NCI-H187 treated with DMSO at 0.1 percent for 48 hours (cell line): Measurements from ENCODE around the gene IQCB1.
"Not testable (repeated sequence)": the region's sequence is repeated elsewhere in the genome, so short reads cannot be mapped to it uniquely, and the experiment has no call there.

Experiments used
- DNase-seq: peaks from one replicate; lab custom pipeline; 2025; lab: John Stamatoyannopoulos, UW

Gene IQCB1, protein sequence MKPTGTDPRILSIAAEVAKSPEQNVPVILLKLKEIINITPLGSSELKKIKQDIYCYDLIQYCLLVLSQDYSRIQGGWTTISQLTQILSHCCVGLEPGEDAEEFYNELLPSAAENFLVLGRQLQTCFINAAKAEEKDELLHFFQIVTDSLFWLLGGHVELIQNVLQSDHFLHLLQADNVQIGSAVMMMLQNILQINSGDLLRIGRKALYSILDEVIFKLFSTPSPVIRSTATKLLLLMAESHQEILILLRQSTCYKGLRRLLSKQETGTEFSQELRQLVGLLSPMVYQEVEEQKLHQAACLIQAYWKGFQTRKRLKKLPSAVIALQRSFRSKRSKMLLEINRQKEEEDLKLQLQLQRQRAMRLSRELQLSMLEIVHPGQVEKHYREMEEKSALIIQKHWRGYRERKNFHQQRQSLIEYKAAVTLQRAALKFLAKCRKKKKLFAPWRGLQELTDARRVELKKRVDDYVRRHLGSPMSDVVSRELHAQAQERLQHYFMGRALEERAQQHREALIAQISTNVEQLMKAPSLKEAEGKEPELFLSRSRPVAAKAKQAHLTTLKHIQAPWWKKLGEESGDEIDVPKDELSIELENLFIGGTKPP

DNA sequence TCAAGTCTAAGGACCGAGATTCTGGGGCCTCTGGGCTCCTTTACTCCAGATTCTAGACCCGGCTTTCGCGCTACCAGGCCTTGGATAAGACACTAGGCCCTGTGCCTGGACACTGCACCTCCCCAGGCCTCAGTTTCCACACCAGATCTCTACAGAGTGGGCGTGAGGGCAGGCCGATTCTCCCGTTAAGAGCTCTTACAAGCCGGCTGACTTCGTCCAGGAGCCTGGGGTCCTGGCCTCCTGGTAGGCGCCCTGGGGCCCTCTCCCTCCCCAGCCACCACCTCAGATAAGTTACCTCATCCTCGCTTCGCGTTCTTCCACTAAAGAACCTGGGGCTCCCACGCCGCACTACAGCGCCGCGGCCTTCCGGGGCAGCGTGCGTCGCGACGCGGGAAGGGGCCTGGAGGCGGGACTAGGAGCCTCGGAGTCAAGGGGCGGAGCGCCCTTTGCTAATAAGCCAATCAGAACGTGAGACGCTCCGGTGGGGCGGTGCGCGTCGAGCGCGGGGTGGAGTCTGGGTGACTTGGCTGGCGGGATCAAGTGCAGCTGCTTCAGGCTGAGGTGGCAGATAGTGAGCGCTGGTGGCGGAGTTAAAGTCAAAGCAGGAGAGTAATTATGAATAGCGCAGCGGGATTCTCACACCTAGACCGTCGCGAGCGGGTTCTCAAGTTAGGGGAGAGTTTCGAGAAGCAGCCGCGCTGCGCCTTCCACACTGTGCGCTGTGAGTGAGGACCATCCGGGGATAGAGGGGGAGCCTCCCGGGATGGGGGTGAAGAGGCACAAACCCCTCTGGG is at the start of gene IQCB1, which contains the start of gene EAF2:
TSS of gene IQCB1 (minus strand) at position 390 of the 794 bp plus-strand sequence. CDS start 6,100 bp downstream, outside the sequence.
TSS of gene EAF2 (plus strand) at position 539 of the 794 bp plus-strand sequence. CDS start at position 616, 77 bp downstream.
- DNase-seq = peak; percentile 68

DNA sequence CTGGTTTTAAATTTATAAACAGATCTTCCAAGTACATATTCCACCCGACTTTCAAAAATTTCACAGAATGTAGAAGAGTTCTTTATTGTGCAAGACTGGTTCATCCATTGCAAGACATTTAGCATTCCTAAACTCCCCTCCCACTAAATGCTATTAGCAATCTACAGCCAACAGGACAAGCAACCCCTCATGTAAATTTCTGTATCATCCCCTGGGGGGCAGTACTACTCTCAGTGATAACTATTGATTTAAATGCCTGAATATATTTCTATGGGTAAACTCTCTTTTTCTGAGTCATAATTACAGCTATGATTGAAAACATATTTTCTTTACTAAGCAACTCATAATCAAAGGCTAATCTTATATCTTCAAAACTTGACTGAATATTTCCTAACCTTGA is 48.6 kb upstream of the IQCB1 start:
- no peak for DNase-seq

DNA sequence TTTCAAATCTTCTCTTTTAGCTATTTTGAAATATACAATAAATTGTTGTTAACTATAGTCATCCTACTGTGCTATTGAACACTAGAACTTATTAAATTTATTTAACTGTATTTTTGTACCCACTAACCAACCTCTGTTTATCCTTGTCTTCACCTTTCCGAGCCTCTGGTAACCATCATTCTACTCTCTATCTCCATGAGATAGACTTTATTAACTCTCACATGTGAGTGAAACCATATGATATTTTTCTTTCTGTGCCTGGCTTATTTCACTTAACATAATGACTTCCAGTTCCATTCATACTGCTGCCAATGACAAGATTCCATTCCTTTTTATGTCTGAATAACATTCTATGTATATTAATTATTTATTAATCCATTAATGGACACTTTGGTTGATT is 43.6 kb upstream of the IQCB1 start:
- no peak for DNase-seq

DNA sequence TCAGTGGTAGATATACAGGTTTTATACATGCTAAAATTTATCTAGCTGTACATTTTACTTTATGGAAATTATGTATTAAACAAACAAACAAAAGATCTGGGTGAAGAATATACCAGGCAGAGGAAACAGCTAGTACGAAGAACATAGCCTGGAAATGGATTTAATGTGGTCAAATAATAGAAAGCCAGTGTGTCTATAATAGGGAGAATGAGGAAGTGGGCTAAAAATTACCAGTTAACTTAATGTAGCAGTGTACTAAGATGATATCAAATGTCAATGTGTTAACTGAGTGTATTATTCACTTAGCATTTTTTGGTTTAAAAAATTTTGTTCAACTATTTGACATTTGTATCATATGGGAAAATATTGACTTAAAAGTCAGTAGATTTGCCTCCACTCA is 36.6 kb upstream of the IQCB1 start:
- no peak for DNase-seq

DNA sequence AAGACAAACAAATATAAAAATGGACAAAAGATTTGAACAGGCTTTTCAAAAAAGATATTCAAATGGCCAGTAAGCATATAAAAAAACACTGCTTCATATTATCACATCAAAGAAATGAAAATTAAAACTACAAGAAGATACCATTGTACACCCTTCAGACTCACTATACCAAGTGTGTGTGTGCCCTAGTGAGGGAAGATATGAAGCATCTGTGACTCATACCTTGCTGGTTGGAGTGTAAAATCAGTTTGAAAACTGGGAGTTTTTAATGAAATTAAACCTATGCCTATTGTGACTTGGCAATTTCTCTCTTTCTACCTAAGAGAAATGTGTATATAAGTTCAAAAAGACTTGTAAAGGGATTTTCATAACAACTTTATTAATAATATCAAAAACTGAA is 35.9 kb upstream of the IQCB1 start:
- no peak for DNase-seq

DNA sequence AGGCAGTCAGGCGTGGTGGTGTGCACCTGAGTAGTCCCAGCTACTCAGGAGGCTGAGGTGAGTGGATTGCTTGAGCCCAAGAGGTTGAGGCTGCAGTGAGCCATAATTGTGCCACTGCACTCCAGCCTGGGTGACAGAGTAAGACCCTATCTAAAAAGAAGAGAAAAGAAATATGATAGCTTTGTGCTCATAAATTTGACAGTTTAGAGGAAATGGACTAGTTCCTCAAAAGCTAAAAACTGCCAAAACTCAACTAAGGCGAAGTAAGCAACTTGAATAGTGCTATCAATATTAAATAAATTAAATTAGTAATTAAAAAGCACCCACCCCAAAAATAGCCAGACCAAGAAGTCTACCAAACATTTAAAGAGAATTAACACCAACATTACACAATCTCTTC is 34.9 kb upstream of the IQCB1 start:
- DNase-seq = no peak

DNA sequence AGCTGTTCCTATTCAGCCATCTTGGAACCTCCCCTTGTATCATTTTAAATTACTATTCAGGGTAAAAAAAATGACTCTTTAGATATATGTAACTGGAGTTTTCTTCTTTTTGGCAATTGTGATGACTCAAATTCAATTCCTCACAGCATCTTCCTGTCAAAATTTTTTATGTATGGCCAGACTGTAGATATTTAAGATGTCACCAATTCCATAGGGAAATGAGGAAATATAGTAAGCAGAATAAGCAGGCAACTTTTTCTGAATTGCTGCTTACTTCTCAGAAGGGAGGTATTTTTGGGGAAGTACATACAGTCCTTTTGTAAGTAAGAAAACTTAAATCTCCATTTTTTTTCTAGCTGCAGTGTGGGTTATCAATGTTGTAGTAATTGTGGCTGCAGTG is 28.9 kb upstream of the IQCB1 start:
- no peak for DNase-seq

DNA sequence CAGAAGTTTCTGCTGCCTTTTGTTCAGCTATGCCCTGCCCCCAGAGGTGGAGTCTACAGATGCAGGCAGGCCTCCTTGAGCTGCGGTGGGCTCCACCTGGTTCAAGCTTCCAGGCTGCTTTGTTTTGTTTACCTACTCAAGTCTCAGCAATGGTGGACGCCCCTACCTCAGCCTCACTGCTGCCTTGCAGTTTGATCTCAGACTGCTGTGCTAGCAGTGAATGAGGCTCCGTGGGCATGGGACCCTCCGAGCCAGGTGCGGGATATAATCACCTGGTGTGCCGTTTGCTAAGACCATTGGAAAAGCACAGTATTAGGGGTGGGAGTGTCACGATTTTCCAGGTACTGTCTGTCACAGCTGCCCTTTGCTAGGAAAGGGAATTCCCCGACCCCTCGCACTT is 28.4 kb upstream of the IQCB1 start:
- DNase-seq = not testable (repeated sequence)

DNA sequence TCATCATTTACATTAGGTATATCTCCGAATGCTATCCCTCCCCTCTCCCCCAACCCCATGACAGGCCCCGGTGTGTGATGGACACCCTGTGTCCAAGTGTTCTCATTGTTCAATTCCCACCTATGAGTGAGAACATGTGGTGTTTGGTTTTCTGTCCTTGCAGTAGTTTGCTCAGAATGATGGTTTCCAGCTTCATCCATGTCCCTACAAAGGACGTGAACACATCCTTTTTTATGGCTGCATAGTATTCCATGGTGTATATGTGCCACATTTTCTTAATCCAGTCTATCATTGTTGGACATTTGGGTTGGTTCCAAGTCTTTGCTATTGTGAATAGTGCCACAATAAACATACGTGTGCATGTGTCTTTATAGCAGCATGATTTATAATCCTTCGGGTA is 22.9 kb upstream of the IQCB1 start:
- not testable (repeated sequence) for DNase-seq

DNA sequence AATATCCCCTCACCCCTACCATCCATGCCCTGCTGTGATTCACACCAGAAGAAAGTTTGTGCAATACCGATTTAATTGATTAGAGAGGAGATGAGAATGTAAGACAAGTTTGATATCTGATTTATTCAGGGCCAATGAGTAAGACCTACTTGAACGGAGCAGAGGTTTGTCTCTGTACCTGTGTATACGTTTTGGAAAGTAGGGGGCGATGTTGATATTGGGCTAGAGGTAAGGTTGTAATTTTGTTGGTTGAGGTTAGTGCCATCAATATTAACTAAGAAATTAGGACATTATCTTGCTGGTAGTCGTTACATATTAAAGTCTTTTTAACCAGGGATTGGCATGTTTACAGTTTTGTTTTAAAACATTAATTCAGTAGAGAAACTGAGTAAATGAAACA is 20.7 kb upstream of the IQCB1 start:
- no peak for DNase-seq

DNA sequence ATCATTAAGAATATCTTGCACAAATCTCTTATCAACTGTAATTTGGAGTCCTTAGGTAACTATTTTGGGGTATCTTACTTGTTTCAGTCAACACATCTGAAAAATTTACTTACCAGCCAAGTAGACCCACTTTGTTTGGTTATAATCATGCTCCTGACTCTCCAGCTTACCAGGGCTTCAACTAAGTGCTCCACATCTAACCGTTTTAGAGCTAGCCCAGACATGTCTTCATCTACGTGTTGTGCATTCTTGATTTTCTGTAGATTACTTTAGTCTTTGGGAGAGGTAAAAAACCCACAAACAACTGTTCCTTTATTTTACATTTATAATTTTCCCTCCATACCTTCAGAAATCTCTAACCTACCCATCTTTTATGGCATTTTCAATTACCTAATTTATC is 17.4 kb upstream of the IQCB1 start:
- DNase-seq = no peak

DNA sequence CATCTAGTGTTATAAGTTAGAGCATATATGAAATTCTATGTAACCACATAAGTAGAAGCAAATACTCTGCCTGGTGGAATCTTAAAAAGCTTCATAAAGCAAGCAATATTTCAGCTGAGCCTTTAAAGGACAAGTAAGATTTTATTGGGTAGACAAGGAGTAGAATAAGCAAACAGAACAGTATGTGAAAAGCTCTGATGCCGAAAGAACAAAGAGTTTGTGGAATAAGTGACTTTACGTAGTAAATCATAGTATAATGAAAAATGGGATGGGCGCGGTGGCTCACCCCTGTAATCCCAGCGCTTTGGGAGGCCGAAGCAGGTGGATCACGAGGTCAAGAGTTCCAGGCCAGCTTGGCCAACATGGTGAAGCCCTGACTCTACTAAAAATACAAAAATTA is 10.0 kb upstream of the IQCB1 start:
- DNase-seq = no peak

DNA sequence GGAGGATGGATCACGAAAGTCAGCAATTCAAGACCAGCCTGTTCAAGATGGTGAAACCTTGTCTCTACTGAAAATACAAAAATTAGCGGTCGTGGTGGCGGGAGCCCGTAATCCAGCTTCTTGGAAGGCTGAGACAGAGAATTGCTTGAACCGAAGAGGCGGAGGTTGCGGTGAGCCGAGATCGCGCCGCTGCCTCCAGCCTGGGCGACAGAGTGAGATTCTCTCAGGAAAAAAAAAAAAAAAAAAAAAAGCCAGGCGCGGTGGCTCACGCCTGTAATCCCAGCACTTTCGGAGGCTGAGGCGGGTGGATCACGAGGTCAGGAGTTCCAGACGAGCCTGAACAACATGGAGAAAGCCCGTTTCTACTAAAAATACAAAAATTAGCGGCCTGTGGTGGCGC is 5.1 kb upstream of the IQCB1 start:
- DNase-seq = no peak

DNA sequence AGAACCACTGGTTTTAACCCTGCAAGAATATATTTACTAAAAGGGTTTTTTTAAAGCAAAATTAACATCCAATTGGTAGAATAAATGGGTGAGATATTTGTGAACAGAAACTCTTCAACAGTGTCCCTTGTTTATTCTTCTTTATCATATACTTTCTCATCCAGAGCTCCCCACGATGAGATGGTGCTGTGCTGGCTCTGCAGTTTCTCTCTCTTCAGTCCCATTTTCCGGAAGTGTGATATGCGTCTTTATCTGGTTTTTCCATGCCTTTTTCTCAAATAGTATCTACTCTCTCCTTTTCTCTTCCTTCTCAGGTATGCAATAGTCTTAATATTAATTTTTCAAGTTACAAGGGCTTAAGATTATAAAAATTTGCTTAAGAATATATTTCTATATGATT is 1.6 kb upstream of the IQCB1 start:
- no peak for DNase-seq

DNA sequence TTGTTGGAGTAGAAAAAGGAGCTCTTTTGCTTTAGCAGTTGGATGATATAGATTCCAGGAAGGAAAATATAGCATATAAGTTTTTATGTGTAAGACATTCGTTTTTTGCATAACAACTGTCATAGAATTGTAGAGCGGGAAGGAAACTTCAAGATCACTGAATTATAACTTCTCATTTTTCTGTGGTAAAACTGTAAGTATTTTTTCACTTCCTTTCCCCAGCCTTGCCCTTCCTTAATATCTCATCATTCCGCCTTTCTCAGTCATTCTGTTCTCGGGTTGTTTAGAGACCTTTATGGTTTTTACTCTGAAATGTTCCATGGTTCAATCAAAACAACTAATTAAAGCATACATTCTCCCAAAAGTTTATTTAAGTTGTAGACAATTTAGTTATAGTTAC is 1.2 kb upstream of the IQCB1 start:
- no peak for DNase-seq

DNA sequence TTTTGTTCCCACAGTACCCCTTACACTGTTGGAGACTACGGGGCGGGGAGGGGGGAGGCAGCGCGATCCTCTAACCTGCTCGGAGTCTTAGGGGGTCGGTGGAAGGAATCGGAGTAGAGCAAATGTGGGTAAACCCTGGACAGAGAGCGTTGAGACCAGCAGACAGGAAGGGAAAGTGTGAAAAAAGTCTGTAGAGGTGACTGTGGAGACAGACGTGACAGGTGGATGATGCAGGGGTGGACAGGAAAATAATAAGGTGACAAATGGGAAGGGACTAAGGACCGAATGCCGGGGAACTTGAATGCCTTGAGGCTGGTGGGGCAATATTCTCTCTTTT is 573 bp upstream of the IQCB1 start:
- no peak for DNase-seq

DNA sequence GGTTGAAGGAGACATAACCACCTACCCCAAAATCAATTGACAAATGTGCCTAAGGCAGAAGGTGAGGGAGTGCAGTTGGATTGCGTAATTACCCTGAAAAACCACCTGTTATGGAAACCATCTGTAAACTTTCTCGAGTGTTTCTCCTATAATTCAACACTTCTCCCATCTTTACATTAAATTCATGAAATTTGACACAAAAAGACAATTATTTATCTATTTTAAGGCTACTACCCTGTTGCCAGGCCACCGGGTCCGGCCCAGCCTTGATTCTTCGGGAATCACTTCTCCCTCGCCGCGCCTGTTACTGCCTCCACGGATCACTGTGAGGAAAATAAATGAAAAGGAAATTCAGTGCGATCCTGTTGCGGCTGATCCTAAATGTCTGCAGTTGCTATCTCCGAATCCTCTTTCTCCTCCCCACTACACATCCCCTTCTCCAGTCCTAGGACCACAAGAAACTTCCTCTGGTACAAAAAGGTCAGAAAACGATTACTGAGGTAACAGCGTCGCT is 646 bp downstream of the IQCB1 start:
- no peak for DNase-seq

DNA sequence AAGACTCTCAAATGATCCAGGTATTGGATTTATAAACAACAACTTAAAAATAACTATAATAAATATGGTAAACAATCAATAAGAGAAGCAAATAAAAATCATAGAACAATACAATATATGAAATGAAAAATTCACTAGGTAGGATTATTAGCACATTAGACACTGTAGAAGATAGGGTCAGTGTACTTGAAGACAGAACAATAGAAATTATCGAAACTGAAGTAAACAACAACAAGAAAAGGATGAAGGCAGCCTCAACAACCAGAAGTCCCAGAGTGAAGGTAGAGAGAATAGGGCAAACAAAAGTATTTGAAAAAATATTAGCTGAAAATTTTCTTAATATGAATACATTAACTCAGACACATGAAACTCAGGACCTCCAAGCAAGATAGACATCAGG is 11.9 kb downstream of the IQCB1 start:
- DNase-seq = no peak

DNA sequence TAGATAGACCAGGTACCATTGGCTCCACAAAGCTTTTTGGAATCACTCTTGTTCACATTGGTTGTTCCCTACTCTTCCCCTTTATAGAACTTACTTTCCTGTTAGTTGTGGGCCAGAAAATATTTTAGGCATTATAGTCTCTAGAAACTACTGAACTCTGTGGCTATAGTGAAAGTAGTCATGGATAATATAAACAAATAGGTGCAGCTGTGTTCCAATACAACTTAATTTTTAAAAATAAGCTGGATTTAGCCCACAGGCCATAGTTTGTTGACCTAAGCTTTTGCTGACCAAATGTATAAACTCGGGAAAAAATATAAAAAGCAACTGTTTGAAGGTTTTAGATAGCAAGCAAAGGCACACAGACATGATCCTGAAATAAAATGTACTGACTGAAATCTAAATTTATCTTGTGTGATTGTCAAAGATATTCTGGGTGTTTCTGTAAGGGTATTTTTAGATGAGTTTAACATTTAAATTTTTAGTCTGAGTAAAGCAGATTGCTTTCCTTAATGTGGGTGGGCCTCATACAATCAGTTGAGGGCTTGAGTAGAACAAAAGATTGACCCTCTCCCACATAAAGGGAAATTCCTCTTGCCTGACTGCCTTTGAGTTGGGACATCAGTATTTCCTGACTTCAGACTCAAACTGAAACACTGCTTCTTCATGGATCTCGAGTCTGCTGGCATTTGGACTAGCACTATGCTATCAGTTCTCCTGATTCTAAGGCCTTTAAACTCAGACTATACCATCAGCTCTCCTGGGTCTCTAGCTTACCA is 13.2 kb downstream of the IQCB1 start:
- no peak for DNase-seq

DNA sequence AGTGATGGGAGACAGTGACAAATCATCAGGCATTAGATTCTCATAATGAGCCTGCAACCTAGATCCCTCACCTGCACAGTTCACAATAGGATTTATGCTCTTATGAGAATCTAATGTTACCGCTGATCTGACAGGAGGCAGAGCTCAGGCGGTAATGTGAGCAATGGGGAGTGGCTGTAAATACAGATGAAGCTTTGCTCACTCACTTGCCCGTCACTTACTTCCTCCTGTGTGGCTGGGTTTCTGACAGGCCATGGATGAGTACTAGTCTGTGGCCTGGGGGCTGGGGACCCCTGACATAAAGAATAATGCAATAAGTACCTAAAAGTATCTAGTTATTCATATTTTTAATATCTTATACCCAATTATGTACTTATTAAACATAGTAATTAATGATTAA is 15.6 kb downstream of the IQCB1 start:
- DNase-seq = no peak

DNA sequence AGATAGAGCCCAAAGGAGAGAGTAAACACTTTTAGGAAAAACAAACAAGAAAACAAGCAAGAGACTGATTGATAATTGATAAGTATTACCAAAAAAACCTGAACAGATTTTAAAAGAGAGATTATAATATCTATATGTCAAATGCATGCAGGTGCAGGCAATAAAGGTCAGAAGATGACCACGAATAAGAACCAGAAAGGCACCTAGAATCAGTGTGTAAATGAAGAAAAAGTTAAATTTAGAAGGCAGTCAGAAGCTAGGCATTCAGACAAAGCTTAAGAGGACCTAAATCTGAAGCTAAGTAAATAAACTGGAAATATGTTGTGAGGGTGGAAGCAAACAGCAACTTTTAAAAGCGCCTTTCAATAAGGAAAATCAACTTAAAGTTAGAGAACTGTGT is 16.3 kb downstream of the IQCB1 start:
- DNase-seq = no peak

DNA sequence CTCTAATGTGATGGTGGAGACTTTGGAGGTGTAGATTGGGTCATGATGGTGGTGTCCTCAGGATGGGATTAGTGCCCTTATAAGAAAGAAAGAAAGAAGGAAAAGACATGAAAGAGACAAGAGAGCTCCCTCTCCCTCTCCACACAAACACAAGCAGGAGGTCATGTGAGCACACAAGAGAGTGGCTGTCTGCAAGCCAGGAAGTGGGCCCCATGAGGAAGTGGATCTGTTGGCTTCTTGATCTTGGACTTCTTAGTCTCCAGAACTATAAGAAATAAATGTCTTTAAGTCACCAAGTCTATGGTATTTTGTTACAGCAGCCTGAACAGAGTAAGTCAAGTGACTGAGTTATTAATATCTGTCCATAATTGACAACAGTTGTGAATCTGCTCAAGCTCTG is 17.1 kb downstream of the IQCB1 start:
- no peak for DNase-seq
